Activated CD8-positive, alpha-beta T cell treated with anti-CD3 and anti-CD28 coated beads for 36 hours (primary cell): Measurements from ENCODE around the gene SOCS3. TPM values are rescaled to one million over a fixed set of nuclear protein-coding genes. Genes with fewer than 3 reads are reported as not detected.

Source experiments
- ATAC-seq: fragments of 200-7000 bp; cut with Tn5 transposase; one replicate; pipeline ENCODE4 v1.10.0; 2021; ENCODE audit warnings: mild to moderate bottlenecking, moderate library complexity
- CTCF ChIA-PET: fragments of 350-600 bp; sonication (Branson Sonifier 250); formaldehyde crosslinking; loops from one replicate; lab custom pipeline; 2021; ENCODE audit warnings: antibody characterized with exemption; lab: Charles Lee
- POLR2A ChIA-PET: fragments of 350-600 bp; sonication (Branson Sonifier 250); formaldehyde crosslinking; loops from one replicate; lab custom pipeline; 2021; ENCODE audit warnings: antibody characterized with exemption; lab: Charles Lee
- DNase-seq: peaks from one replicate; pipeline ENCODE4 v3.0.0-alpha.2; 2020
- H3K27ac Mint-ChIP-seq: one replicate; pipeline ENCODE4 v1.8.0; 2021; ENCODE audit warnings: mild to moderate bottlenecking, mixed read lengths
- H3K27me3 Mint-ChIP-seq: one replicate; pipeline ENCODE4 v1.8.0; 2021; ENCODE audit warnings: mixed read lengths
- H3K36me3 Mint-ChIP-seq: one replicate; pipeline ENCODE4 v1.8.0; 2021; ENCODE audit warnings: low read depth, mixed read lengths
- H3K4me1 Mint-ChIP-seq: one replicate; pipeline ENCODE4 v1.8.0; 2021; ENCODE audit warnings: low read depth, mixed read lengths
- H3K4me3 Mint-ChIP-seq: one replicate; pipeline ENCODE4 v1.8.0; 2021; ENCODE audit warnings: mild to moderate bottlenecking, moderate library complexity, mixed read lengths
- H3K9me3 Mint-ChIP-seq: one replicate; pipeline ENCODE4 v1.8.0; 2021; ENCODE audit warnings: mixed read lengths
- intact Hi-C: fragments of 100-400 bp; cut with micrococcal nuclease; formaldehyde crosslinking; loops from one replicate; pipeline ENCODE4 v1.10.0; 2022
- total RNA-seq, 2 experiments: library from RNA; stranded (reverse); gene quantifications; one replicate each; pipeline ENCODE4 v1.2.3, GENCODE V29; 2021
- TF ChIP-seq, protein P1 (sequence below): fragments of 200-600 bp; IDR thresholded peaks from one replicate; pipeline ENCODE4 v1.8.0; 2022; ENCODE audit warnings: antibody characterized with exemption, mild to moderate bottlenecking

SOCS3 gene, protein sequence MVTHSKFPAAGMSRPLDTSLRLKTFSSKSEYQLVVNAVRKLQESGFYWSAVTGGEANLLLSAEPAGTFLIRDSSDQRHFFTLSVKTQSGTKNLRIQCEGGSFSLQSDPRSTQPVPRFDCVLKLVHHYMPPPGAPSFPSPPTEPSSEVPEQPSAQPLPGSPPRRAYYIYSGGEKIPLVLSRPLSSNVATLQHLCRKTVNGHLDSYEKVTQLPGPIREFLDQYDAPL
- 10 to 100 TPM; 48.6 to 49.1 TPM for total RNA-seq

DNA sequence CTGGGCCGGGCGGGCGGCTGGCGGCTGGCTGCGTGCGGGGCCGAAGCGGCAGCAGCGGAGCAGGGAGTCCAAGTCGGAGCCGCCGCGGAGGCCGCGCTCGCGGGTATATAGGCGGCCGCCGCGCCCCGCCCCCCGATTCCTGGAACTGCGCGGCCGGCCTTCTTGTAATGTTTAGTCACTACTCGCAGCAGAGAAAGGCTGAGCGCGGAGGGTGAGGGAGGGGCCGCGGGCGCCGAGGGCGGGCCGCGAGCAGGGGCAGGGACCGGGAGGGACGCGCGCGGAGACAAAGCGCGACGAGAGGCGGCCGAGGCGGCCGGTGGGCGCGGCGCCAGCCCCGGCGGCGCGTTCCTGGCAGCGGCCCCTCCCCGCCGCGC, at the start of gene SOCS3:
TSS of gene SOCS3 (minus strand) at position 81 of the 374 bp plus-strand sequence. CDS start 982 bp downstream, outside the sequence.
- Mint-ChIP-seq H3K4me1 (peaks cover 40% of the 10 kb centered on the region), H3K36me3 (peaks cover 28% of the 10 kb centered on the region)

DNA sequence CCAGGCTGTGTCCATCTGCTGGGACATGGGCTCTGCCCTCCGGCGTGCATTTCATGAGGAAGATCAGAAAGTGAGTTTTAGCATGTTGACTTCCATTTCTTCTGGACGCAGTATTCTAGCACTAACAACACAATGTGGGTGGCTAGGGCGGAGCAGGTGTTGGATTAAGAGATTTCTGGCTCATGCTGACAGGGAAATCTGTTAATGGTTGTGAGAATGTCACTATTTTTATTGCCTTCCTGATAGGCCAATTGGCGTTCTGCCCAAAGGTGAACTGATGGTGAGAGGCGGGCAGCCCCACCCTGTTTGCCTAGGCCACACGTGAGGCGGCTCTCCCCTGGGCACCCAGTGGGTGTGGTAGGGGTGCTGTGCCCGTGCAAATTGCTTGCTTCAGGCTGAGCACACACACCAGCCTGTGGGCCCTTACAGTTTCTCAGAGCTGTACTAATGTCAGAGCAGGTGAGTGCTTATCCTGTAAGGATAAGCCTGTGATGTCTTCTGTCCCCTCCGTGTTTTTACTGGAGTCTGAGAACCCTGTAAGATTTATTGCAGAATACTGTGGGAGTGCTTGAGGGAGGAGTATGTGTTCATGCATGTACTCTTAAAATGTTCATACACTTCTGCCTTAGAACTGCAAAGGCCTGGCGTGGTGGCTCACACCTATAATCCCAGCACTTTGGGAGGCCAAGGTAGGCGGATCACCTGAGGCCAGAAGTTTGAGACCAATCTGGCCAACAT, 49.5 kb upstream of the SOCS3 start:
- ChIA-PET POLR2A (no interaction called here), CTCF (interaction anchor here (3.5 kb wide), 1 partner anchor 48 kb away, joined by 15 read pairs; no protein-coding TSS in a partner anchor)
- H3K4me1 Mint-ChIP-seq, result peaks cover 50% of the 10 kb centered on the region
- H3K27ac Mint-ChIP-seq, result peak overlapping the region; percentile 9
- no peaks in the 10 kb centered on the region for H3K27me3 Mint-ChIP-seq
- DNase-seq (no peak), ATAC-seq (no peak)
- intact Hi-C loops, result no loop called here
- TF ChIP-seq, protein P1, sequence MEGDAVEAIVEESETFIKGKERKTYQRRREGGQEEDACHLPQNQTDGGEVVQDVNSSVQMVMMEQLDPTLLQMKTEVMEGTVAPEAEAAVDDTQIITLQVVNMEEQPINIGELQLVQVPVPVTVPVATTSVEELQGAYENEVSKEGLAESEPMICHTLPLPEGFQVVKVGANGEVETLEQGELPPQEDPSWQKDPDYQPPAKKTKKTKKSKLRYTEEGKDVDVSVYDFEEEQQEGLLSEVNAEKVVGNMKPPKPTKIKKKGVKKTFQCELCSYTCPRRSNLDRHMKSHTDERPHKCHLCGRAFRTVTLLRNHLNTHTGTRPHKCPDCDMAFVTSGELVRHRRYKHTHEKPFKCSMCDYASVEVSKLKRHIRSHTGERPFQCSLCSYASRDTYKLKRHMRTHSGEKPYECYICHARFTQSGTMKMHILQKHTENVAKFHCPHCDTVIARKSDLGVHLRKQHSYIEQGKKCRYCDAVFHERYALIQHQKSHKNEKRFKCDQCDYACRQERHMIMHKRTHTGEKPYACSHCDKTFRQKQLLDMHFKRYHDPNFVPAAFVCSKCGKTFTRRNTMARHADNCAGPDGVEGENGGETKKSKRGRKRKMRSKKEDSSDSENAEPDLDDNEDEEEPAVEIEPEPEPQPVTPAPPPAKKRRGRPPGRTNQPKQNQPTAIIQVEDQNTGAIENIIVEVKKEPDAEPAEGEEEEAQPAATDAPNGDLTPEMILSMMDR, result no peak
- no peak overlapping the region for H3K4me3 Mint-ChIP-seq
- H3K9me3 Mint-ChIP-seq, result no peaks in the 10 kb centered on the region
- peaks cover 35% of the 10 kb centered on the region for H3K36me3 Mint-ChIP-seq

More for the DNA sequence above, at the start of gene SOCS3:
- CTCF ChIA-PET, result interaction anchor here (1.0 to 6.6 kb wide), 12 partner anchors 10 to 63 kb away, joined by 3 to 99 read pairs (median 11); partner anchors contain the start of gene PGS1
- DNase-seq, result peak; percentile 98
- intact Hi-C loops, result loop anchor here (5.0 kb wide), 1 partner anchor 62 kb away; no protein-coding TSS in a partner anchor
- Mint-ChIP-seq H3K27me3 (peaks cover 13% of the 10 kb centered on the region), H3K9me3 (no peaks in the 10 kb centered on the region), H3K4me3 (peak within 1 kb of the TSS; percentile 87), H3K27ac (peak within 1 kb of the TSS; percentile 84)
- TF ChIP-seq, protein P1, result no peak
- ATAC-seq, result peak; percentile 73
- POLR2A ChIA-PET, result interaction anchor here (0.6 to 3.9 kb wide), 11 partner anchors 8 to 694 kb away, joined by 3 to 19 read pairs (median 4); no protein-coding TSS in a partner anchor

DNA sequence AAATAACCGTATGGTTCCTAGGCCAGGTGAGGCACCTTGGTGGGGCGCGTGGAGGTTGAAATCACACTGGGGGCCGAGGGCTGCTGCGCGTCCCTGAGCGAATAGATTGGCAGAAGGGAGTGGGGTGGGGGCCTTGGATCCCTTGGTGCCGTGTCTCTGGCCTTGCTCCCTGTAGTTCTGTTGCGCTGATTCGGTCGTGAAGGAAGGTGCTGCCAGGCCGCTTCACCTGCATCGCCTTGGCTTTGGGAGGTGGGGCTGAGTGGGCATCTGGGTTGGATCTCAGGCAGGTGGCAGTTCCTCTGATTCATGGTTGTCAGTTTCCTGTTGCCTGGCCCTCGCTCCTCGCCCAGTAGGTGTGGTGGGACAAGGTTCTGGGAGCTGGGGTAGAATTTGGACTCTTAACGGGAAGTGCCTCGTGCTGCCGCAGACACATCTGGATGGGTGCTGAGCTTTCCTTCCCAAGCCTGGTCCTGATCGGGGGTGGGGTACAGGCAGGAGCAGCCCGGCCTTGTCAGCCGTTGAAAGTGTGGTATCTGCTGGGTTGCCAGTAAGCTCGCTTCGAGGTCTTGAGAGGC, 48.7 kb upstream of the SOCS3 start:
- no peak overlapping the region for H3K4me3 Mint-ChIP-seq
- CTCF ChIA-PET, result no interaction called here
- TF ChIP-seq, protein P1, result no peak
- H3K4me1 Mint-ChIP-seq, result peaks cover 42% of the 10 kb centered on the region
- DNase-seq (no peak), ATAC-seq (no peak)
- H3K36me3 Mint-ChIP-seq, result peaks cover 40% of the 10 kb centered on the region
- peak overlapping the region; percentile 59 for H3K27ac Mint-ChIP-seq
- H3K27me3 Mint-ChIP-seq, result no peaks in the 10 kb centered on the region
- intact Hi-C loops, result no loop called here
- POLR2A ChIA-PET, result interaction anchor here (0.7 kb wide), 1 partner anchor 59 kb away, joined by 3 read pairs; no protein-coding TSS in a partner anchor
- no peaks in the 10 kb centered on the region for H3K9me3 Mint-ChIP-seq

DNA sequence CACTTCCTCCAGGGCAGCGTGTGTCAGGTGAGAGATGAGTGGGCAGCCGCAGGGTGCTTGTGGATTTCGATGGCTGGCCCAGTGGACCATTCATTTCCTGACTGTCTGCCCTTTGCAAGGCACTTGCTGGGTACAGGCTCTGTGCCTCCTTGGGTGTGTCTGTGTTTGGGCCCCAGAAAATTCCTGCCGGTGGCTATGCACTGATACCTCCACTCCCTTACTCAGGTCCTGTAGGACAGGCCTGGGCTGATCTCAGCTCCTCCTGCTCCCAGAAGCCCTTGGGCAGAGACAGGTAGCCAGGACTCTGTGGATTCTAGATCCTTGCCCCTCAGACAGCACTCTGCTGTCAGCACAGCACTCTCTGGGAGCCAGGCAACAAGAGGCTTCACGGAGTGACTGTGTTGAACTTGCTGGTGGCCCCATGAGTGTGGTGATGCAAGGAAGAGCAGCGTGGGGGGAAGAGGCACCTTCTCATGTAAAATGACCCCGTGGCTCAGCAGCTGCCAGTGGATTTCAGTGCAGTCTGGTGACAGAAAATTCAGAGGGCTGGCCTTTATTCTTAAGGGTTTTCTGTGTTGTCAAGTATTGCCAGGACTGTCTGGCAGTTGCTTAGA, 47.6 kb upstream of the SOCS3 start:
- intact Hi-C loops, result no loop called here
- ATAC-seq (no peak), DNase-seq (no peak)
- ChIA-PET CTCF (interaction anchor here (3.0 kb wide), 1 partner anchor 14 kb away, joined by 11 read pairs; no protein-coding TSS in a partner anchor), POLR2A (no interaction called here)
- H3K9me3 Mint-ChIP-seq, result no peaks in the 10 kb centered on the region
- H3K4me3 Mint-ChIP-seq, result no peak overlapping the region
- TF ChIP-seq, protein P1, result no peak
- peak overlapping the region; percentile 59 for H3K27ac Mint-ChIP-seq
- no peaks in the 10 kb centered on the region for H3K27me3 Mint-ChIP-seq
- peaks cover 31% of the 10 kb centered on the region for H3K4me1 Mint-ChIP-seq
- peaks cover 38% of the 10 kb centered on the region for H3K36me3 Mint-ChIP-seq
